Hepatocyte (in vitro differentiated cells): ENCODE results near the gene EXOC7.

Experiments used
- EZH2 ChIP-seq: fragments of 200-600 bp; sonication (generic); IDR thresholded peaks from 2 replicates; pipeline ENCODE4 v1.6.1; 2016; ENCODE audit warnings: antibody characterized with exemption, mild to moderate bottlenecking, borderline replicate concordance
- EZH2phosphoT487 ChIP-seq: fragments of 200-600 bp; sonication (generic); IDR thresholded peaks from one replicate; pipeline ENCODE4 v1.6.1; 2018; ENCODE audit warnings: antibody characterized with exemption, mild to moderate bottlenecking, low read depth, moderate library complexity; ENCODE audit not compliant: unreplicated experiment, severe bottlenecking
- TF ChIP-seq, protein P1 (sequence below): fragments of 200-600 bp; sonication (generic); IDR thresholded peaks from 2 replicates; pipeline ENCODE4 v1.5.1; 2016; ENCODE audit warnings: antibody characterized with exemption, mild to moderate bottlenecking; ENCODE audit not compliant: poor library complexity

DNA sequence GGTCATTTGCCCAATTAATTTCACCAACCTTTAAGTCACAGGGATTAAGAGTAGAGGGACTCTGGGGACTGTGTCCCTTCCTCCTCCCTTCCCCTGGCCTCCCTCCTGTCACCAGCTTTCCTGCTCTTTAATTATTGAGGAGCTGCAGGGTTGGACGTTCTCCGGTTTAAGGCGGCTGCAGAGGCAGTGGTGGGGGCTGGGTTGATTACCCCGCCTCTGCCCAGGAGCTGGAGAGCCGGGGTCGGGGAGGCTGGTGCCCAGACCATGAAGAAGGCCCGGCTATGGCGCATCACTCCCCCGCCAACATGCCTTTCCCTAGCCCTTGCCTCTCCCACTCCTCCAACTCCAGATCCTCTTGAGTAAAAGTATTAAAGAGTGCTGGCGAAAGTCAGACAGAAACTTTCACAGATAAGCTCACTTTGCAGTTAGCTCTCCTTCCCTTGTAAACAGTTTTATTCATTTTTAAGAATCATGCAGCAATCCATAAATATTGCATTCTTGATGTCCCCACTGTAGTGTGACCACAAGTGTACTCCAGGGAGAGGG, 38.5 kb upstream of the EXOC7 start:
- TF ChIP-seq, protein P1, sequence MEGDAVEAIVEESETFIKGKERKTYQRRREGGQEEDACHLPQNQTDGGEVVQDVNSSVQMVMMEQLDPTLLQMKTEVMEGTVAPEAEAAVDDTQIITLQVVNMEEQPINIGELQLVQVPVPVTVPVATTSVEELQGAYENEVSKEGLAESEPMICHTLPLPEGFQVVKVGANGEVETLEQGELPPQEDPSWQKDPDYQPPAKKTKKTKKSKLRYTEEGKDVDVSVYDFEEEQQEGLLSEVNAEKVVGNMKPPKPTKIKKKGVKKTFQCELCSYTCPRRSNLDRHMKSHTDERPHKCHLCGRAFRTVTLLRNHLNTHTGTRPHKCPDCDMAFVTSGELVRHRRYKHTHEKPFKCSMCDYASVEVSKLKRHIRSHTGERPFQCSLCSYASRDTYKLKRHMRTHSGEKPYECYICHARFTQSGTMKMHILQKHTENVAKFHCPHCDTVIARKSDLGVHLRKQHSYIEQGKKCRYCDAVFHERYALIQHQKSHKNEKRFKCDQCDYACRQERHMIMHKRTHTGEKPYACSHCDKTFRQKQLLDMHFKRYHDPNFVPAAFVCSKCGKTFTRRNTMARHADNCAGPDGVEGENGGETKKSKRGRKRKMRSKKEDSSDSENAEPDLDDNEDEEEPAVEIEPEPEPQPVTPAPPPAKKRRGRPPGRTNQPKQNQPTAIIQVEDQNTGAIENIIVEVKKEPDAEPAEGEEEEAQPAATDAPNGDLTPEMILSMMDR: no peak
- no peak for TF ChIP-seq EZH2
- TF ChIP-seq EZH2phosphoT487: no peak
